HT-29 (cell line): ENCODE data around the gene FBXO15. TPM values are rescaled to one million over a fixed set of nuclear protein-coding genes. Genes with fewer than 3 reads are reported as not detected.

Source experiments
- DNase-seq: peaks from one replicate; pipeline ENCODE4 v3.0.0-alpha.2; 2015; ENCODE audit warnings: low spot score
- total RNA-seq: library from RNA; depleted of rRNA; stranded (reverse); fragments of >200 nt; shearing (Covaris generic); gene quantifications from 2 replicates; pipeline ENCODE4 v1.2.3, GENCODE V29; 2014; rRNA removed

FBXO15 gene
- total RNA-seq, result not detected in 2 replicates

- peak; percentile 85 for DNase-seq
Observed at GRCh38 chr18:74147779-74148542, at the start of gene FBXO15, which contains the start of gene TIMM21. Gene FBXO15 (minus strand): TSS chr18:74147834. CDS start chr18:74147785, 49 bp downstream. Gene TIMM21 (plus strand): TSS chr18:74148523. CDS start chr18:74148809, 286 bp downstream.

GRCh38 chr18:74196220-74197119 lies 48.8 kb upstream of the FBXO15 start:
- peak; percentile 76 for DNase-seq

GRCh38 chr18:74194691-74195090 lies 47.1 kb upstream of the FBXO15 start:
- no peak for DNase-seq

- DNase-seq, result no peak
Observed at GRCh38 chr18:74191577-74191976, 43.9 kb upstream of the FBXO15 start.

GRCh38 chr18:74190086-74190485 lies 42.5 kb upstream of the FBXO15 start:
- DNase-seq, result no peak

GRCh38 chr18:74186661-74187060 lies 39.0 kb upstream of the FBXO15 start:
- DNase-seq, result no peak

- DNase-seq, result no peak
Observed at GRCh38 chr18:74185860-74186259, 38.2 kb upstream of the FBXO15 start.

- no peak for DNase-seq
Observed at GRCh38 chr18:74184875-74185274, 37.2 kb upstream of the FBXO15 start.

GRCh38 chr18:74183130-74183529 lies 35.5 kb upstream of the FBXO15 start:
- DNase-seq, result no peak

- DNase-seq, result no peak
Observed at GRCh38 chr18:74182335-74182734, 34.7 kb upstream of the FBXO15 start.

- no peak for DNase-seq
Observed at GRCh38 chr18:74179623-74180199, 32.1 kb upstream of the FBXO15 start.

GRCh38 chr18:74178884-74179283 lies 31.2 kb upstream of the FBXO15 start:
- no peak for DNase-seq

GRCh38 chr18:74175658-74176057 lies 28.0 kb upstream of the FBXO15 start:
- DNase-seq, result no peak

GRCh38 chr18:74173434-74173750 lies 25.8 kb upstream of the FBXO15 start:
- DNase-seq, result no peak

- no peak for DNase-seq
Observed at GRCh38 chr18:74172697-74173433, 25.2 kb upstream of the FBXO15 start.

GRCh38 chr18:74171910-74172606 lies 24.4 kb upstream of the FBXO15 start:
- no peak for DNase-seq

GRCh38 chr18:74166386-74166785 lies 18.8 kb upstream of the FBXO15 start:
- no peak for DNase-seq

GRCh38 chr18:74163019-74163660 lies 15.5 kb upstream of the FBXO15 start:
- DNase-seq, result no peak

- DNase-seq, result no peak
Observed at GRCh38 chr18:74155276-74155675, 7.6 kb upstream of the FBXO15 start.

GRCh38 chr18:74154716-74155115 lies 7.1 kb upstream of the FBXO15 start:
- no peak for DNase-seq
